Panc1 (cell line): ENCODE results near the gene ETV2. TPM values are rescaled to one million over a fixed set of nuclear protein-coding genes. Genes with fewer than 3 reads are reported as not detected.

ENCODE experiments used
- ATAC-seq: fragments of 200-7000 bp; cut with Tn5 transposase; 2 replicates; pipeline ENCODE4 v1.9.1; 2020; ENCODE audit warnings: mild to moderate bottlenecking, moderate library complexity
- BruUV-seq: library from RNA; stranded (reverse); fragments of 400-500 nt; replicated peaks from 2 replicates; lab custom pipeline; 2021; lab: Mats Ljungman, UMichigan
- CTCF ChIA-PET: fragments of 300-600 bp; sonication (Branson Sonifier 250); formaldehyde crosslinking; loops from one replicate; lab custom pipeline; 2022; ENCODE audit warnings: antibody characterized with exemption; lab: Charles Lee
- POLR2A ChIA-PET: fragments of 300-600 bp; sonication (Branson Sonifier 250); formaldehyde crosslinking; loops from one replicate; lab custom pipeline; 2022; ENCODE audit warnings: antibody characterized with exemption; lab: Charles Lee
- DNase-seq: peaks from one replicate; pipeline ENCODE4 v3.0.0-alpha.2; 2010; ENCODE audit warnings: low read depth, low spot score
- H3K27ac ChIP-seq: 2 replicates; pipeline ENCODE4 v1.5.1; 2011; ENCODE audit warnings: mild to moderate bottlenecking, low read length, inconsistent platforms
- H3K27me3 ChIP-seq: fragments of 200-500 bp; sonication (Bioruptor generic); 2 replicates; pipeline ENCODE4 v1.6.0; 2014; ENCODE audit warnings: low read length, inconsistent platforms; ENCODE audit not compliant: control insufficient read depth, insufficient read depth
- H3K36me3 ChIP-seq: fragments of 200-500 bp; sonication (Bioruptor generic); 2 replicates; pipeline ENCODE4 v1.5.1; 2014; ENCODE audit warnings: inconsistent platforms, mild to moderate bottlenecking, low read length, moderate library complexity; ENCODE audit not compliant: control insufficient read depth, insufficient read depth
- H3K4me1 ChIP-seq: 2 replicates; pipeline ENCODE4 v1.5.1; 2011; ENCODE audit warnings: inconsistent platforms, mild to moderate bottlenecking, low read length, moderate library complexity; ENCODE audit not compliant: control insufficient read depth, insufficient read depth
- H3K4me3 ChIP-seq, 2 experiments: 2 replicates each; pipeline ENCODE4 v1.5.1; 2011 to 2012; ENCODE audit warnings: low read depth in 2 of 2, low read length in 2 of 2, mild to moderate bottlenecking in 2 of 2, inconsistent platforms in 1 of 2, moderate library complexity in 1 of 2
- H3K9me3 ChIP-seq: fragments of 200-500 bp; sonication (Bioruptor generic); 2 replicates; pipeline ENCODE4 v1.5.1; 2014; ENCODE audit warnings: low read depth, mild to moderate bottlenecking, inconsistent platforms, low read length, moderate library complexity; ENCODE audit not compliant: control insufficient read depth, insufficient read depth
- CTCF ChIP-seq: fragments of 450-650 bp; IDR thresholded peaks from 2 replicates; pipeline ENCODE4 v1.5.1; 2017; ENCODE audit warnings: mild to moderate bottlenecking
- POLR2AphosphoS5 ChIP-seq: IDR thresholded peaks from 2 replicates; pipeline ENCODE4 v1.6.1; 2012; ENCODE audit warnings: mild to moderate bottlenecking, low read depth, low read length, moderate library complexity
- SIN3A ChIP-seq: IDR thresholded peaks from 2 replicates; pipeline ENCODE4 v1.6.1; 2012; ENCODE audit warnings: low read depth, mild to moderate bottlenecking, low read length, moderate library complexity, borderline replicate concordance; ENCODE audit not compliant: insufficient read depth
- TCF7L2 ChIP-seq: IDR thresholded peaks from 2 replicates; pipeline ENCODE4 v1.6.1; 2011; ENCODE audit warnings: mild to moderate bottlenecking, low read depth, low read length, inconsistent platforms
- in situ Hi-C: cut with HindIII; loops from 2 replicates; pipeline ENCODE4 v1.10.0; 2016; ENCODE audit warnings: low sequenced_read_pairs, low pct_unique_long_range_greater_than_20kb
- intact Hi-C: fragments of 100-400 bp; cut with micrococcal nuclease; formaldehyde crosslinking; loops from one replicate; pipeline ENCODE4 v1.10.0; 2022; ENCODE audit not compliant: unreplicated experiment
- total RNA-seq: library from RNA; stranded (reverse); gene quantifications from one replicate; pipeline ENCODE4 v1.2.1, GENCODE V29; 2021; ENCODE audit not compliant: unreplicated experiment
- TF ChIP-seq, protein P1 (sequence below), 2 experiments: IDR thresholded peaks; 2 replicates each; pipeline ENCODE4 v1.6.1; 2011 to 2012; ENCODE audit warnings: low read depth in 2 of 2, control low read depth in 1 of 2, low read length in 1 of 2, mild to moderate bottlenecking in 1 of 2, moderate library complexity in 1 of 2; ENCODE audit not compliant: insufficient read depth in 1 of 2

The ETV2 gene
- total RNA-seq, 1 experiment from 2014 or later: 2.8 TPM

DNA sequence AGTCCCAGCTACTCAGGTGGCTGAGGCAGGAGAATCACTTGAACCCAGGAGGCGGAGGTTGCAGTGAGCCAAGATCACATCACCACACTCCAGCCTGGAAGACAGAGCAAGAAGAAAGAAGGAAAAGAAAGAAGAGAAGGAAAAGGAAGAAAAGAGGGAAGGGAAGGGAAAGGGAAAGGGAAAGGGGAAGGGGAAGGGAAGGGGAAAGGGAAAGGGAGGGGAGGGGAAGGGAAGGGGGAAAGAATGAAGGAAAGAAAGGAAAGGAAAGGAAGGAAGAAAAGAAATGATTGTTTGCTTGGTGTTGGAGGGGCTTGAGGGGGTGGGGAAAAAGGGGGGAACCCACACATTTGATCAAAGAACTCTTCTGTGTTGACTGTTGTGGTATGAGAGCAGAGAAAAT is 45.6 kb upstream of the ETV2 start:
- Histone ChIP-seq H3K27ac (no peak overlapping the region), H3K9me3 (no peaks in the 10 kb centered on the region), H3K27me3 (no peaks in the 10 kb centered on the region), H3K36me3 (no peaks in the 10 kb centered on the region), H3K4me1 (no peaks in the 10 kb centered on the region), H3K4me3 (no peak overlapping the region)
- intact Hi-C loops: no loop called here
- ATAC-seq: no peak
- ChIA-PET CTCF (no interaction called here), POLR2A (no interaction called here)
- in situ Hi-C loops: no loop called here
- no peak for DNase-seq
- no peak for TF ChIP-seq TCF7L2
- TF ChIP-seq POLR2AphosphoS5: no peak
- TF ChIP-seq, protein P1, sequence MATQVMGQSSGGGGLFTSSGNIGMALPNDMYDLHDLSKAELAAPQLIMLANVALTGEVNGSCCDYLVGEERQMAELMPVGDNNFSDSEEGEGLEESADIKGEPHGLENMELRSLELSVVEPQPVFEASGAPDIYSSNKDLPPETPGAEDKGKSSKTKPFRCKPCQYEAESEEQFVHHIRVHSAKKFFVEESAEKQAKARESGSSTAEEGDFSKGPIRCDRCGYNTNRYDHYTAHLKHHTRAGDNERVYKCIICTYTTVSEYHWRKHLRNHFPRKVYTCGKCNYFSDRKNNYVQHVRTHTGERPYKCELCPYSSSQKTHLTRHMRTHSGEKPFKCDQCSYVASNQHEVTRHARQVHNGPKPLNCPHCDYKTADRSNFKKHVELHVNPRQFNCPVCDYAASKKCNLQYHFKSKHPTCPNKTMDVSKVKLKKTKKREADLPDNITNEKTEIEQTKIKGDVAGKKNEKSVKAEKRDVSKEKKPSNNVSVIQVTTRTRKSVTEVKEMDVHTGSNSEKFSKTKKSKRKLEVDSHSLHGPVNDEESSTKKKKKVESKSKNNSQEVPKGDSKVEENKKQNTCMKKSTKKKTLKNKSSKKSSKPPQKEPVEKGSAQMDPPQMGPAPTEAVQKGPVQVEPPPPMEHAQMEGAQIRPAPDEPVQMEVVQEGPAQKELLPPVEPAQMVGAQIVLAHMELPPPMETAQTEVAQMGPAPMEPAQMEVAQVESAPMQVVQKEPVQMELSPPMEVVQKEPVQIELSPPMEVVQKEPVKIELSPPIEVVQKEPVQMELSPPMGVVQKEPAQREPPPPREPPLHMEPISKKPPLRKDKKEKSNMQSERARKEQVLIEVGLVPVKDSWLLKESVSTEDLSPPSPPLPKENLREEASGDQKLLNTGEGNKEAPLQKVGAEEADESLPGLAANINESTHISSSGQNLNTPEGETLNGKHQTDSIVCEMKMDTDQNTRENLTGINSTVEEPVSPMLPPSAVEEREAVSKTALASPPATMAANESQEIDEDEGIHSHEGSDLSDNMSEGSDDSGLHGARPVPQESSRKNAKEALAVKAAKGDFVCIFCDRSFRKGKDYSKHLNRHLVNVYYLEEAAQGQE (IDR thresholded peaks at IDR 0.05; ENCODE audit: insufficient read depth in 1 of 2, low read depth in 2 of 2, low read length in 1 of 2): no peak
- no peak for TF ChIP-seq CTCF
- no peak for TF ChIP-seq SIN3A
- no TSS peak for BruUV-seq

- ChIA-PET CTCF (interaction anchor here (0.6 kb wide), 1 partner anchor 33 kb away, joined by 8 read pairs; the partner anchor contains the start of gene ATP4A), POLR2A (interaction anchor here (0.6 kb wide), 1 partner anchor 218 kb away, joined by 3 read pairs; no protein-coding TSS in a partner anchor)
- H3K4me3 ChIP-seq: no peak overlapping the region
- BruUV-seq: no TSS peak
- ATAC-seq: peak; percentile 69; the same call in 1 of the 2 replicates
- no peak overlapping the region for H3K27ac ChIP-seq
- no peaks in the 10 kb centered on the region for H3K36me3 ChIP-seq
- H3K27me3 ChIP-seq: no peaks in the 10 kb centered on the region
- no peak for TF ChIP-seq SIN3A
- TF ChIP-seq, protein P1 (IDR thresholded peaks at IDR 0.05; ENCODE audit: insufficient read depth in 1 of 2, low read depth in 2 of 2, low read length in 1 of 2): no peak
- no peak for TF ChIP-seq POLR2AphosphoS5
- no peak for TF ChIP-seq TCF7L2
- TF ChIP-seq CTCF: no peak
- H3K9me3 ChIP-seq: no peaks in the 10 kb centered on the region
- DNase-seq: no peak
- intact Hi-C loops (no loop called here), in situ Hi-C loops (no loop called here)
- H3K4me1 ChIP-seq: no peaks in the 10 kb centered on the region
Observed at GRCh38 chr19:35596366-35596999, 45.1 kb upstream of the ETV2 start.
